AG04449 (cell line): ENCODE data around the gene THRB.
A peak's percentile ranks its signal among the peaks of the same experiment; 100 is the strongest.

Source experiments
- CTCF ChIA-PET: fragments of 350-600 bp; formaldehyde crosslinking; extraction: SDS; loops from one replicate; lab custom pipeline; 2021; ENCODE audit warnings: antibody characterized with exemption; lab: Yijun Ruan, JAX
- POLR2A ChIA-PET: fragments of 400-600, 350-600 bp; formaldehyde crosslinking; extraction: SDS; loops from one replicate; lab custom pipeline; 2020; ENCODE audit warnings: antibody characterized with exemption, inconsistent platforms; lab: Yijun Ruan, JAX
- DNase-seq: peaks from one replicate; pipeline ENCODE4 v3.0.0-alpha.2; 2010; ENCODE audit warnings: low read depth, low spot score
- H3K4me3 ChIP-seq: 2 replicates; pipeline ENCODE4 v1.5.1; 2011; ENCODE audit warnings: low read depth, mild to moderate bottlenecking, control low read depth, low read length
- TF ChIP-seq, protein P1 (sequence below): IDR thresholded peaks from one replicate; pipeline ENCODE4 v1.5.1; 2011; ENCODE audit warnings: mild to moderate bottlenecking, moderate library complexity, low read length, control low read depth, inconsistent platforms; ENCODE audit not compliant: insufficient read depth; ENCODE audit errors: missing control alignments

The THRB gene

DNA sequence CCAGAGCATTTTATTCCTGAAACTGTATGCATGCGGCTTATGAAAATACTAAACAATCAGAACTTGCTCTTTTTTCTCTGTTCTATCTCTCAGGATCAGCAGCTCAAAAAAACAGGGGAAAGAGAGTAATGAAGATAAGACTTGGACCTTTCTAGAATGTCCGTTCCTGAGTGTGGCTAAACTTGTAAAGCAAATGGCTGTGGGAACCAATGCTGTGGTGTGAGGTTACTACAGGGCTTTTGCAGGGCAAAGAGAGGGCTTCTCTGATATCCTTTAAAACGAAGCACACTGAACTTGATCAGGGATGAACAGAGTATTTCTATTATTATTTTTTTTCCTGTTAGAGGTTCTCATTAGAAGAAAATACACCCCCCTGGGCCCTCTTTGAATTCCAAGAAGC lies 223.4 kb downstream of the THRB start:
- DNase-seq: no peak
- CTCF ChIA-PET: no interaction called here
- TF ChIP-seq, protein P1, sequence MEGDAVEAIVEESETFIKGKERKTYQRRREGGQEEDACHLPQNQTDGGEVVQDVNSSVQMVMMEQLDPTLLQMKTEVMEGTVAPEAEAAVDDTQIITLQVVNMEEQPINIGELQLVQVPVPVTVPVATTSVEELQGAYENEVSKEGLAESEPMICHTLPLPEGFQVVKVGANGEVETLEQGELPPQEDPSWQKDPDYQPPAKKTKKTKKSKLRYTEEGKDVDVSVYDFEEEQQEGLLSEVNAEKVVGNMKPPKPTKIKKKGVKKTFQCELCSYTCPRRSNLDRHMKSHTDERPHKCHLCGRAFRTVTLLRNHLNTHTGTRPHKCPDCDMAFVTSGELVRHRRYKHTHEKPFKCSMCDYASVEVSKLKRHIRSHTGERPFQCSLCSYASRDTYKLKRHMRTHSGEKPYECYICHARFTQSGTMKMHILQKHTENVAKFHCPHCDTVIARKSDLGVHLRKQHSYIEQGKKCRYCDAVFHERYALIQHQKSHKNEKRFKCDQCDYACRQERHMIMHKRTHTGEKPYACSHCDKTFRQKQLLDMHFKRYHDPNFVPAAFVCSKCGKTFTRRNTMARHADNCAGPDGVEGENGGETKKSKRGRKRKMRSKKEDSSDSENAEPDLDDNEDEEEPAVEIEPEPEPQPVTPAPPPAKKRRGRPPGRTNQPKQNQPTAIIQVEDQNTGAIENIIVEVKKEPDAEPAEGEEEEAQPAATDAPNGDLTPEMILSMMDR: no peak
- no peak overlapping the region for H3K4me3 ChIP-seq
- POLR2A ChIA-PET: no interaction called here

DNA sequence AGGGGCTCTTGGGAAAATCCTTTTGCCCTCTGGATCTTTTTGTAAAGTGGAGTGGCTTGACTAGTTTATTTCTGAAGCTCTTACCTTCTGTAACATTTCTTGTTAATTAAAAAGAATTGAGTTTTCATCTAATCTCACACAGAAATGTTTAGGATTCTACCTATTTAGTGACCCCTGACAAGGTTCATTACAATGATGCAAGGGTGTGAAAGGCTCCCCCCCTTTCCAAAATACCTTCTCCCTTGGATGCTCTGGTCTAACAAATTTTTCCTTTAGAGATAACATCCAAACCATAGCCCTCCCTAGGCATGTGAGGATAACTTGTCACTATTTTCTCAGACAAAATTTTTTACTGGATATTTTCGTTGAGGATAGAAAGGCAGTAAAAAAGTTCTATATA lies 223.9 kb downstream of the THRB start:
- ChIA-PET POLR2A (no interaction called here), CTCF (interaction anchor here (1.7 kb wide), 1 partner anchor 271 kb away, joined by 4 read pairs; no protein-coding TSS in a partner anchor)
- no peak overlapping the region for H3K4me3 ChIP-seq
- TF ChIP-seq, protein P1: no peak
- no peak for DNase-seq

DNA sequence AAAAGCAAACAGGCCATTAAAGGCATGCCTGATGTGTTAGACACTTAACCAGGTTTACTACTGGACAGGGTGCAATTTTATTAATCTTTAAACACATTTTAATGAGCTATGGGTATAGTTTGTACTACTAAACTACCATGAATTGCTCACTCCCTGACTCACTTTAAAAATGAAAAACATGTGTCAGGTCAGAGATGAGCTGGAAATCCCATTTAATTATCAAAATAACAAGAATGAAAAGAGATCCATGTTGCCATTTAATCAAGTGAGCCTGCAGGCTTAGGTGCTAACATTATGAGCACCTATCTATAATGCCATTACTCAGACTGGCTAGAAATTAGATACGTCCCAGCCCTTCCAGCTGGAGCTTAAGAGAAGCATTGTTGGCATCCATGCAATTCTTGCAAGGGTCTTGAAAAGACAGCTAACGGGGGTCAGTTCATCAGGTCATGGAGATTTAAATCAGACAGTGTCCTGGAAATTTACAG lies 224.4 kb downstream of the THRB start:
- CTCF ChIA-PET: interaction anchor here (1.7 kb wide), 1 partner anchor 271 kb away, joined by 4 read pairs; no protein-coding TSS in a partner anchor
- POLR2A ChIA-PET: interaction anchor here (0.7 kb wide), 1 partner anchor 11 kb away, joined by 3 read pairs; no protein-coding TSS in a partner anchor

DNA sequence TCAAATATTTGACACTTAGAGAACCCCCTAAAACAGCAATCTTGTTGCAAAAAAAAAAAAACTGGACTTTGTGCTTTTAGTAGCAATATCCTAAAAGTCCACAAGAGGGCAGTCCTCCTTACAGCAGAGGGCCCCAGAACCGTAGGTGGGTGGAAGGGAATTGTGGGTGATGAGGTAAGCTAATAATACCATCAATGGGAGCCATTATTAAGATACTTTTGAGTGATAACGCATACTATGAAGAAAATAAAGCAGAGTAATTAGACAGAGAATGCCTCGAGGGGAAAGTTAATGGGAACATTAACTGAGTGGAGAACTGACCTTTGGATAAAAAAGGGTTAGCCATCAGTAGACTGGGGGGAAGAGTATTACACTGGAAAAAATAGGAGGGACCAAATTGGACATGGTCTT lies 229.9 kb downstream of the THRB start:
- H3K4me3 ChIP-seq: no peak overlapping the region
- CTCF ChIA-PET: interaction anchor here (0.6 to 1.5 kb wide), 11 partner anchors 9 to 757 kb away, joined by 3 to 5 read pairs (median 3); no protein-coding TSS in a partner anchor
- POLR2A ChIA-PET: no interaction called here
- DNase-seq: no peak
- TF ChIP-seq, protein P1: peak; percentile 61

More for the DNA sequence above, 224.4 kb downstream of the THRB start:
- DNase-seq: no peak
- H3K4me3 ChIP-seq: no peak overlapping the region
- TF ChIP-seq, protein P1: no peak

DNA sequence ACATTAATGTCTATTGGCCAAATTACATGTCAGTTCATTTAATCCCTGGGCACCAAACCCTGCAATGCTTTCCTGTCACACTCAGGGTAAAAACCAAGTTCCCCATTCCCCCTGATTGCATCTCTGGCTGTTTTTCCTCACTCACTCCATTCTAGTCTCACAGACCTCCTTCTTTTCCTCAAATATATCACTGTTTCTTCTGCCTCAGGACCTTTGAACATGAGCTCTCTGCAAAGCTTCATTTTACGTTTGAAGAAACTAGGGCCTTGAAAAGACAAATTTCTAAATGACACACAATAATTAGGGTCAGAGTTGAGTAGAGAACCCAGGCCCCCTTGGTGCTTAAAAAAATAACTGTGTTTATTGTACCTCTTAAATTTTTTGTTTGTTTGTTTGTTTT lies 230.6 kb downstream of the THRB start:
- POLR2A ChIA-PET: no interaction called here
- TF ChIP-seq, protein P1: no peak
- DNase-seq: no peak
- CTCF ChIA-PET: interaction anchor here (0.6 to 1.5 kb wide), 6 partner anchors 10 to 420 kb away, joined by 3 to 4 read pairs (median 3); no protein-coding TSS in a partner anchor
- no peak overlapping the region for H3K4me3 ChIP-seq

DNA sequence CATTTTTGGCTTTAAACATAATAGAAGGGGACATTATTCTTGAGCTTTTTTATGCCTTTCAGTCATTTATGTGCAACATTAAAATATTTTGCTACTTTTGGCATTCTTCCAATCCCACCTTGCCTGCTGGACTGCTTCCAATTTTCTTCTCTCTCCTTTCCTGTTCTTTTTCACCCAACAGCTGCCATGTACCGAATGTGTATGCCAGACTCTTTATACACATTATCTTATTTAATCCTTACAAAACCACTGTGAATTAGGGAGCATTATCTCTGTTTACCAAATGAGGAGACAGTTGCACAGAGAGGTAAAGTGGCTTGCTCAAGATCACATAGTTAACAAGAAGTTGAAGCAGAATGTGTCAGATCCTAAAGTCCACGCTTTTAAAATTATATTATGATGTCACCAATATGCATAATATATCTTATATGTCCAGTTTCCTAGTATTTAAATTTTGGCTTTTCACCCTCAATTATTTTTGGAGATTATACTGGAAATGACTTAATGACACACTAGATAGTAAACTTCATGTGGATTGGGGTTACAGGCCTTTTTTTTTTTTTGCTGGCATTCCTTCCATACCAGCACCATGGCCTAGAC lies 231.5 kb downstream of the THRB start:
- no peak overlapping the region for H3K4me3 ChIP-seq

More for the DNA sequence above, 231.5 kb downstream of the THRB start:
- no peak for DNase-seq
- POLR2A ChIA-PET: no interaction called here
- TF ChIP-seq, protein P1: no peak
- CTCF ChIA-PET: interaction anchor here (1.2 to 1.8 kb wide), 4 partner anchors 9 to 421 kb away, joined by 3 to 5 read pairs (median 4); no protein-coding TSS in a partner anchor
